Renal pelvis (tissue), 4 donors: Measurements from ENCODE around the gene AQP6. TPM values are rescaled to one million over a fixed set of nuclear protein-coding genes. Genes with fewer than 3 reads are reported as not detected.
"Not testable (repeated sequence)": the region's sequence is repeated elsewhere in the genome, so short reads cannot be mapped to it uniquely, and the experiment has no call there.

Experiments used
- DNase-seq: peaks from one replicate; pipeline ENCODE4 v3.0.0-alpha.2; 2013
- polyA plus RNA-seq, 3 donors: library from polyadenylated mRNA; unstranded; fragments of 120-200 nt; gene quantifications; one replicate each; pipeline ENCODE4 v1.2.1, GENCODE V29; 2013; ENCODE audit not compliant: insufficient read length in 3 of 3

AQP6 gene
- polyA plus RNA-seq, 3 donors: 15.4 to 28.6 (median 23.3) TPM

GRCh38 chr12:49987625-49988303, 15.0 kb downstream of the AQP6 start:
- no peak for DNase-seq

GRCh38 chr12:49989400-49989799, 16.7 kb downstream of the AQP6 start:
- not testable (repeated sequence) for DNase-seq

GRCh38 chr12:49990273-49990672, 17.5 kb downstream of the AQP6 start:
- DNase-seq: no peak

GRCh38 chr12:49998453-49998852, 25.7 kb downstream of the AQP6 start:
- no peak for DNase-seq

- no peak for DNase-seq
Observed at GRCh38 chr12:50003595-50003994, 30.8 kb downstream of the AQP6 start.

GRCh38 chr12:50004696-50005095, 31.9 kb downstream of the AQP6 start:
- no peak for DNase-seq

- DNase-seq: no peak
Observed at GRCh38 chr12:50005175-50005574, 32.4 kb downstream of the AQP6 start.

GRCh38 chr12:50006280-50006679, 33.5 kb downstream of the AQP6 start:
- DNase-seq: no peak

- DNase-seq: no peak
Observed at GRCh38 chr12:50006754-50007442, 34.2 kb downstream of the AQP6 start.

- DNase-seq: no peak
Observed at GRCh38 chr12:50013361-50014147, 40.8 kb downstream of the AQP6 start.

- DNase-seq: no peak
Observed at GRCh38 chr12:50014342-50014741, 41.6 kb downstream of the AQP6 start.

GRCh38 chr12:50016501-50017475, 44.0 kb downstream of the AQP6 start:
- DNase-seq: no peak

GRCh38 chr12:50017641-50018040, 44.9 kb downstream of the AQP6 start:
- no peak for DNase-seq

- DNase-seq: no peak
Observed at GRCh38 chr12:50018154-50018553, 45.4 kb downstream of the AQP6 start.

- no peak for DNase-seq
Observed at GRCh38 chr12:50018968-50019367, 46.2 kb downstream of the AQP6 start.

- DNase-seq: no peak
Observed at GRCh38 chr12:50019524-50019923, 46.8 kb downstream of the AQP6 start.

GRCh38 chr12:50021031-50021430, 48.3 kb downstream of the AQP6 start:
- DNase-seq: no peak

GRCh38 chr12:50022903-50023302, 50.2 kb downstream of the AQP6 start:
- DNase-seq: no peak

- DNase-seq: no peak
Observed at GRCh38 chr12:50024227-50024626, 51.5 kb downstream of the AQP6 start.

- no peak for DNase-seq
Observed at GRCh38 chr12:50024805-50025186, 52.0 kb downstream of the AQP6 start.

- peak; percentile 99 for DNase-seq
Observed at GRCh38 chr12:50025187-50026059, 52.7 kb downstream of the AQP6 start, which contains the start of gene RACGAP1. Gene RACGAP1 (minus strand): TSS chr12:50025494. CDS start chr12:50016715, 8,779 bp downstream.
